Fibroblast of skin of right quadriceps (primary cell): ENCODE results near the gene TRIM29.

Experiments used
- DNase-seq: peaks from one replicate; pipeline ENCODE4 v3.0.0-alpha.2; 2013

The TRIM29 gene

GRCh38 chr11:120096369-120097191, 41.3 kb downstream of the TRIM29 start:
- no peak for DNase-seq

GRCh38 chr11:120095516-120095915, 42.4 kb downstream of the TRIM29 start:
- no peak for DNase-seq

GRCh38 chr11:120091701-120092100, 46.2 kb downstream of the TRIM29 start:
- DNase-seq, result no peak

DNA sequence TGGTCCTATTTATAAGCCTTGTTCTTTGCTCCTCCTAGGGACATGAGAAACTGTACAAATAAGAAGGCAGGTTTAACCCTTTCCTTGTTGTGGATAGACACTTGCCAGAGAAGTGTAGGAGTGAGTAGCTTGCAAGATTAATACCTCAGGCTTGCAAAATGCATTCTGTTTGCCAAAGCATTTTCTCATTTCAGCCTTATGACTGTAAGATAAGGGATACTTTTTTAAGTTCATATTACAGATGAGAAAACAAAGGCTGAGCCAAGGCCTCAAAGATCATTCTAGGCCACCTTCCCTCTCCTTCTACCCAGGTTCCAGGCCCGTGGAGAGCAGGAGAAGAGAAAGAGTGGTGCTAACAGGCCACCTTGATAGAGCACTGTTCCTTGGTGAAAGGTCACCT, 46.8 kb downstream of the TRIM29 start:
- no peak for DNase-seq

DNA sequence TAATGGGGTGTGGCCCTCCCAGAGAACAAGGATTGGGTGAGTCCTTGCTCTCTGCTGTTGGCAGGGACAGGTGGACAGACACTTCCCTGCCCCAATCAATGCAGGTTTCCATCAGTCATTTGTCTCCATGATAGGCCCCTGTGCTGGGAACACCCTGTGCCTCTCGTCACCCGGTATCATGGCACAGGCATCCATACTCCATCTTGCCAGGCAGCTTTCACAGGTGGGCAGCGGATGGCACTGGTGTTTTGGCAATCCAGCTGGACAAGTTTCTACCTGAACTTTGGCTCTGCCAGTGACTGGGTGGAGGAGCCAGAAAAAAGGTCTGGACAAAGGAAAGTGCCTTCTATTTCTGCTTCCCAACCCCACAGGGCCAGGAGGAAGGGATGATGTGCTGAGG, 47.5 kb downstream of the TRIM29 start:
- DNase-seq, result no peak

DNA sequence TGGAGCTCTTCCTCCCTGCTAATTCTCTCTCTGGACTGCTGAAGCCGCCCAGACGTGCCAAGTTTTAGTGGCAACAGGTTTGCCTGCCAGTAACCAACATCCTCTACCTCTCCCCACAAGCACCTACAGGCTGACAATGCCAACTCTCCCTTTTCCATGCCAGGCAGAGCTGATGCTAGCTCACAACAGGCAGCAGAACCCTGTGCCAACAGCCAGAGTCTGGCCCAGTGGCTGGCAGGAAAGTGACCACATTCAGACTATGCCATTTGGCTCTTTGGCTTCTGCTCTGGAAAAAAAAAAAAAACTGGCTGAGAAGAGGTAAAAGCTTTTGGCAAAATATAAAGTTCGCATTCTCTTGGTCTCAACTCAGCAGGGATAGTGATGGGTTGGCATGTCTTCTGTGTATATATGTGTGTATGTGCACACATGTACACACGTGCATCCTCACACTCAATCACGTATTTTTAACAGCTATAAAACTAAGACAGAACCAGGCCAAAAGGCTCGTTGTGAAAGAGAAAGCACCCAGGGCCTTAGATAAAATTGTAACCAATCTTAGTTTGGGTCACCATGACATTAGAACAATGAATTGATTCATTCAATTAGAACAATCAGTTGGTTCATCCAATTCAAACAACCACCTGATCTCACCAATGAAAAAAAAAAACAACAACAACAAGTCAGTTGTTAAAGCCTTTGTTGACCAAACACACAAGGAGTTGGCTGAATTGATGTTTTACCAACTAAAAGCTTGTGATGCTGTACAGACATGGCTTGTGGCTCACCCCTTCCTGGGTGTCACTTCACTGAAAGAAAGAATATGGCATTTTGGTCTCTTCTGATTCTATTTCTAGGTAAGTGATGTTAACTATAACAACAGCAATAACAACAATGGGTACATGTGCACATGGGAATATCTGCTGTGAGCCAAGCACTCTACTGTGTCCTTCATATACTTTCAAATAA, 48.6 kb downstream of the TRIM29 start:
- DNase-seq, result no peak

DNA sequence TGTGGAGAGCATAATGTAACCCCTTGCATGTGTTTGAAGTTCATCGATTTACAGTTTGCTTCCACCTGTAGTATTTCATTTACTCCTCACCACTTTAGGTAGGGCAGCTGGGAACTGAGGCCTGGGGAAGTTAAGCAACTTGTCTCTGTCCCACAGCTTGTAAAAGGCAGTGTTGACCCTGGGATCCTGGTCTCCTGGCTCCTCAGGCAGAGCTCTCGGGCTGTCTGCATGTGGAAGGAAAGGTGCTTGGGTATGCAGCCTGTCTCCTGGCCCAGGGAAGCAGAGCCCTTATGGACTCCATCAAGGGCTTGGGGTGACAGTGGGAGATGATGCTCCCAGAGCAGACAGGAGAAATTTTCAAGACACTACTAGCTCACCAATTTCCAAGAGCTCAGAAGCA, 49.9 kb downstream of the TRIM29 start:
- no peak for DNase-seq

- no peak for DNase-seq
Measured at GRCh38 chr11:120086651-120087050, 51.3 kb downstream of the TRIM29 start.

- no peak for DNase-seq
Measured at GRCh38 chr11:120079750-120080610, 57.9 kb downstream of the TRIM29 start.

GRCh38 chr11:120078397-120078796, 59.5 kb downstream of the TRIM29 start:
- no peak for DNase-seq

GRCh38 chr11:120074076-120074475, 63.8 kb downstream of the TRIM29 start:
- DNase-seq, result no peak

GRCh38 chr11:120073196-120073595, 64.7 kb downstream of the TRIM29 start:
- DNase-seq, result no peak

DNA sequence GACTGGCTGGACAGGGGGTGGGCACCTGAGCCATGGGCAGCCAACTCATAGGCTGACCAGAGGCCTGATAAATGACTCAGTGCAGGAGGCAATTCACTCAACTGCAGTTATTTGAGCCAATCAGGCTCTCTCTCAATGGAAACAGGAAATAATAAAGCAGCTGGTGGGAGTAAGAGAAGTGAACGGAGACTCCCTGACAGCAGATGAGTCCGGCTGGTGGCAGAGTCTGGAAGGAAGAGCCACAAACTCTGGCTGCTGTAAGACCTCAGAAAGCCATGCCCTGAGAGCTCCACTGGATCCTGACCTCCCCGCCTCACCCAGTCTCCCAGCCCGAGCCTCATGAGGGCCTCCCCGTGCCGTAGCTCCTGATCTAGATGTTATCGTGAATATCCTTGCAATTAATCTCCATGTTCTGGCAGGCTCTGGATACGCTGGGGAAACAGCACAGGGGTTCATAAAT, 69.8 kb downstream of the TRIM29 start:
- peak; percentile 68 for DNase-seq

- DNase-seq, result no peak
Measured at GRCh38 chr11:120067438-120068113, 70.3 kb downstream of the TRIM29 start.

DNA sequence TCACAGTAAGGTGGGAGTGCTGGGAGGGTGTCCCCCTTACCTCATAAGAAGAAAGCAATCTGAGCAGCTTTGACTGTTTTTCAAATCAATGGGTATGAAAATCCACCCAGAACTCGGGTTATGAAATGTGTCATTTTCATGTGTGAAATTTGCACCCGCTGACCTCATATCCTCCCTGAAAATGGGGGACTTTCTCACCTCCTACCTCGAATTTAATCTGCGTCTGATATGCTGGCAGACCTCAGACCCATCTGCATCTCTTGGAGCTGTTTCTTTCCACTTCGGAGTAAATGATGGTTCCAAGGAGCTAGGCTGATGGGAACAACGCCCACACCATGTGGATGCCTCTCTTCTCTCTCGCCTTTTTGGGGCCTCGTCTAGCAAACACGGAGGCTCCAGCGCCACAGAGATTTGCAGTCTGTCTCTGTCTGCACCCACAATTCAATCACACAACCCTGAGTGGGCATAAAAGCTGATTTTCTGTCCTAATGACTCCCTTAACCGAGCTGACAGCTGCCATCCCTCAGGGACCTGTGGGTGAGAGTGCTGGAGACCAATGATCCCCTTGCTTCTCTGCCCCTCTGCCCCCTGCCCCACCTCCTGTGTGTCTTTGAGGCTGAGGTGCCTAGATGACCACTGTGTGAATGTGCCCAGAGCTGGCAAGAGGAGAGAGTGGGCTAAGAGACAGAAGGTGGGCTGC, 71.0 kb downstream of the TRIM29 start:
- DNase-seq, result no peak

GRCh38 chr11:120065876-120066275, 72.0 kb downstream of the TRIM29 start:
- no peak for DNase-seq

GRCh38 chr11:120065176-120065575, 72.7 kb downstream of the TRIM29 start:
- DNase-seq, result no peak

GRCh38 chr11:120064341-120064740, 73.6 kb downstream of the TRIM29 start:
- no peak for DNase-seq

GRCh38 chr11:120063686-120064340, 74.1 kb downstream of the TRIM29 start:
- no peak for DNase-seq

- no peak for DNase-seq
Measured at GRCh38 chr11:120062561-120062930, 75.4 kb downstream of the TRIM29 start.
